K562 (cell line): ENCODE measurements around the gene LENG9. TPM values are rescaled to one million over a fixed set of nuclear protein-coding genes. Genes with fewer than 3 reads are reported as not detected.

Experiments
- ATAC-seq: fragments of 200-7000 bp; cut with Tn5 transposase; 3 replicates; pipeline ENCODE4 v1.9.1; 2020; ENCODE audit warnings: moderate library complexity
- BruUV-seq: library from RNA; stranded (reverse); fragments of 400-500 nt; replicated peaks from 2 replicates; lab custom pipeline; 2021; lab: Mats Ljungman, UMichigan
- CTCF ChIA-PET: fragments of 300-600 bp; formaldehyde crosslinking; extraction: SDS; loops from one replicate; lab custom pipeline; 2021; ENCODE audit warnings: low intra/inter-chr PET ratio; lab: Yijun Ruan, JAX
- POLR2A ChIA-PET: fragments of 300-600, 350-650 bp; sonication (Branson Sonifier 250); formaldehyde crosslinking; extraction: SDS; loops from one replicate; lab custom pipeline; 2021; ENCODE audit warnings: antibody characterized with exemption, inconsistent platforms; lab: Yijun Ruan, JAX
- DNase-seq, 4 experiments: peaks; one replicate each; pipeline versions ENCODE4 v3.0.0 to v3.0.0-alpha.2; 2011 to 2018; ENCODE audit warnings: low spot score in 3 of 4, mixed read lengths in 3 of 4; ENCODE audit errors: extremely low read depth in 1 of 4
- FAIRE-seq: peaks from 2 replicates; lab custom pipeline; 2011; peaks lifted over from hg19 to GRCh38; lab: Jason Lieb, UNC
- H2AFZ ChIP-seq: 2 replicates; pipeline ENCODE4 v1.6.0; 2011; ENCODE audit warnings: low read depth, low read length, control low read depth, inconsistent platforms
- H3K27ac ChIP-seq: fragments of 200-600 bp; 3 replicates; pipeline ENCODE4 v1.8.0; 2011; ENCODE audit warnings: low read depth, mild to moderate bottlenecking, control low read depth, inconsistent platforms, low read length, moderate library complexity, mixed read lengths; ENCODE audit errors: extremely low read depth
- H3K27me3 ChIP-seq, 2 experiments: fragments of 300-600 bp in 1 of 2; 2 replicates in 1 of 2; 3 replicates in 1 of 2; pipeline versions ENCODE4 v1.6.0 to v1.8.0; 2011; ENCODE audit warnings: inconsistent platforms in 2 of 2, low read length in 2 of 2, mild to moderate bottlenecking in 1 of 2, mixed read lengths in 1 of 2, moderate library complexity in 1 of 2; ENCODE audit not compliant: control insufficient read depth in 2 of 2, insufficient read depth in 2 of 2
- H3K36me3 ChIP-seq: fragments of 300-600 bp; 3 replicates; pipeline ENCODE4 v1.8.0; 2011; ENCODE audit warnings: mild to moderate bottlenecking, low read length, inconsistent platforms; ENCODE audit not compliant: control insufficient read depth, insufficient read depth
- H3K4me1 ChIP-seq, 2 experiments: fragments of 200-600 bp in 1 of 2; replicated peaks in 1 of 2; 2 replicates in 1 of 2; 3 replicates in 1 of 2; pipeline versions ENCODE4 v1.5.1 to v1.8.0; 2011; ENCODE audit warnings: inconsistent platforms in 2 of 2, low read length in 2 of 2, mild to moderate bottlenecking in 1 of 2, mixed read lengths in 1 of 2, moderate library complexity in 1 of 2; ENCODE audit not compliant: control insufficient read depth in 2 of 2, insufficient read depth in 2 of 2
- H3K4me2 ChIP-seq: 2 replicates; pipeline ENCODE4 v1.6.1; 2011; ENCODE audit warnings: low read length, control low read depth, inconsistent platforms, mixed read lengths; ENCODE audit not compliant: insufficient read depth
- H3K4me3 ChIP-seq: fragments of 200-600 bp; sonication (generic), shearing (Covaris generic); 2 replicates; pipeline ENCODE4 v1.5.1; 2016; ENCODE audit warnings: control low read depth, inconsistent platforms
- H3K79me2 ChIP-seq: fragments of 200-600 bp; 3 replicates; pipeline ENCODE4 v1.8.0; 2011; ENCODE audit warnings: low read length, inconsistent platforms; ENCODE audit not compliant: control insufficient read depth, insufficient read depth
- H3K9ac ChIP-seq, 2 experiments: 2 replicates each; pipeline versions ENCODE4 v1.6.0 to v1.6.1; 2011; ENCODE audit warnings: low read depth in 2 of 2, low read length in 2 of 2, control low read depth in 1 of 2, inconsistent platforms in 1 of 2, mild to moderate bottlenecking in 1 of 2, mixed read lengths in 1 of 2; ENCODE audit not compliant: insufficient read depth in 1 of 2
- H3K9me1 ChIP-seq: one replicate; pipeline ENCODE4 v1.6.0; 2011; ENCODE audit warnings: inconsistent platforms, mild to moderate bottlenecking, low read length, moderate library complexity; ENCODE audit not compliant: control insufficient read depth, insufficient read depth
- H3K9me3 ChIP-seq: replicated peaks from 2 replicates; pipeline ENCODE4 v1.5.1; 2011; ENCODE audit warnings: low read depth, low read length, inconsistent platforms; ENCODE audit not compliant: control insufficient read depth, insufficient read depth
- H4K20me1 ChIP-seq: replicated peaks from 2 replicates; pipeline ENCODE4 v1.6.1; 2011; ENCODE audit warnings: low read length, inconsistent platforms, mixed read lengths; ENCODE audit not compliant: control insufficient read depth, insufficient read depth
- KLF6 ChIP-seq: fragments of 250-450 bp; sonication (Bioruptor Pico); IDR thresholded peaks from 2 replicates; pipeline ENCODE4 v1.4.0; 2020; ENCODE audit warnings: mild to moderate bottlenecking, moderate library complexity, borderline replicate concordance
- MEF2D ChIP-seq: conservative IDR thresholded peaks from 2 replicates; pipeline ENCODE4 v1.6.1; 2016; ENCODE audit warnings: low read depth, missing genetic modification characterization, missing compliant biosample characterization
- NUFIP1 ChIP-seq: fragments of 450-650 bp; IDR thresholded peaks from 2 replicates; pipeline ENCODE4 v1.6.1; 2018; ENCODE audit not compliant: partially characterized antibody
- ZNF695 ChIP-seq: fragments of 450-650 bp; formaldehyde crosslinking; IDR thresholded peaks from 2 replicates; pipeline ENCODE4 v1.4.0; 2020; ENCODE audit warnings: mild to moderate bottlenecking, moderate library complexity
- WGBS: fragments of 100-300 bp; shearing (Covaris generic); methylation state at CpG from one replicate; pipeline ENCODE4 v1.1.6; 2016; ENCODE audit warnings: low coverage, mixed read lengths; ENCODE audit not compliant: insufficient coverage; ENCODE audit errors: missing lambda C conversion rate; 5-methylcytosine and 5-hydroxymethylcytosine counted together
- in situ Hi-C: fragments of 300-500 bp; cut with MboI; formaldehyde crosslinking; loops from 4 replicates; pipeline ENCODE4 v1.15.0; 2018; ENCODE audit warnings: inconsistent platforms, mixed read lengths
- intact Hi-C: fragments of 100-400 bp; cut with micrococcal nuclease; formaldehyde crosslinking; loops from 2 replicates; pipeline ENCODE4 v1.14.2; 2022
- polyA plus RNA-seq, 8 experiments: library from polyadenylated mRNA; depleted of rRNA in 4 of 8; stranded (reverse) in 5 of 8; unstranded in 3 of 8; fragments of >200 nt; fragmentation: Nextera tagmentation in 2 of 8; fragmentation: Illumina TruSeq in 1 of 8; extraction: Ambion mirVana in 2 of 8; extraction: Trizol in 1 of 8; gene quantifications; 2 replicates each; pipeline versions ENCODE4 v1.2.1 to v1.2.3, GENCODE V29; 2011 to 2014; ENCODE audit warnings: inconsistent platforms in 1 of 8, missing spikeins in 1 of 8
- total RNA-seq, 7 experiments: library from RNA; depleted of rRNA in 6 of 7; stranded (reverse); fragments of >200 nt in 6 of 7; fragmentation: Illumina TruSeq in 2 of 7; extraction: Trizol in 2 of 7; gene quantifications; 2 replicates each; pipeline versions ENCODE4 v1.2.1 to v1.2.3, GENCODE V29; 2011 to 2021; ENCODE audit warnings: low replicate concordance in 1 of 7
- TF ChIP-seq, protein P1 (sequence below), 2 experiments: fragments of 150-350 bp in 1 of 2; IDR thresholded peaks; 2 replicates each; pipeline ENCODE4 v1.6.1; 2012 to 2016; ENCODE audit warnings: low read depth in 2 of 2, low read length in 2 of 2, mild to moderate bottlenecking in 1 of 2, moderate library complexity in 1 of 2
- TF ChIP-seq, protein P2 (sequence below): sonication (generic); formaldehyde crosslinking; IDR thresholded peaks from 2 replicates; pipeline ENCODE4 v1.8.1; 2022; ENCODE audit warnings: missing genetic modification reagents
- TF ChIP-seq, protein P3 (sequence below): fragments of 200-800 bp; sonication (Bioruptor generic); IDR thresholded peaks from 2 replicates; pipeline ENCODE4 v1.6.1; 2016; ENCODE audit warnings: missing genetic modification characterization, missing compliant biosample characterization
- TF ChIP-seq, protein P4 (sequence below): fragments of 450-650 bp; formaldehyde crosslinking; IDR thresholded peaks from 2 replicates; pipeline ENCODE4 v1.4.0; 2020; ENCODE audit warnings: mild to moderate bottlenecking

LENG9 gene
- total and polyA plus RNA-seq, 9 of the 15 experiments (the other 6 are each of a cell fraction or from before 2014, with no cell fraction given) = 0.06 to 0.64 (median 0.33) TPM; not detected in 1

DNA sequence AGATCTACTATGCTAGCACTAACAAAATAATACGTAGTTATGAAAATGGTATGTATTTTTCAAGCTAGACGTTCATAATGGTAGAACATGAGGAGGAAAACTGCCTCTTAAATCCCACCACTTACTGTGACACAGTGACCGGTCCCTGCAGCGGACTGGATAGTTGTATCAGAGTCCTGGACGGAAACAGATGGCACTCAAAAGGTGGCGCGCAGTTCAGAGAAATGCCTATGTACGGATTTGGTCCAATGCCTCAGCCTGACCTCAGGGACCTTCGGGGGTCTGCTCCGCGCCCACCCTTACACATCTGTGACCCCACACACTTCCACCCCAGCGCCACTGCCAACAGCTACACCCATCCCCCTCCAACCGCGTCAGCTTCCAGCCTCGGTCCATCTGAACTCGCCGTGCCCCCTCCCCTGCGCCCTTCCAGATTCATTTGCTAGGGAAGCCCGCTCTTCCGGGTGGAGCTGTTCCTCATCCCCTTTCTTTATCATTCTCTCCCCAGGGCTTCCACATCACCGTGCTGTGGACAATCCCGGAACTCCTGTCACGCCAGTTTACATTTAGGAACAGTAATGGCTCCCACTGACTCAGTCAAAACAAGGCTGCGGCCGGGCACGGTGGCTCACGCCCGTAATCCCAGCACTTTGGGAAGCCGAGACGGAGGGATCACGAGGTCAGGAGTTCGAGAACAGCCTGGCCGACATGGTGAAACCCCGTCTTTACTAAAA lies 15.4 kb downstream of the LENG9 start:
- FAIRE-seq = peak; percentile 80
- TF ChIP-seq ZNF695 (CRISPR knock-in tag) (no peak), KLF6 (CRISPR knock-in tag) (no peak), NUFIP1 (no peak), MEF2D (tag) (no peak)
- TF ChIP-seq, protein P1, sequence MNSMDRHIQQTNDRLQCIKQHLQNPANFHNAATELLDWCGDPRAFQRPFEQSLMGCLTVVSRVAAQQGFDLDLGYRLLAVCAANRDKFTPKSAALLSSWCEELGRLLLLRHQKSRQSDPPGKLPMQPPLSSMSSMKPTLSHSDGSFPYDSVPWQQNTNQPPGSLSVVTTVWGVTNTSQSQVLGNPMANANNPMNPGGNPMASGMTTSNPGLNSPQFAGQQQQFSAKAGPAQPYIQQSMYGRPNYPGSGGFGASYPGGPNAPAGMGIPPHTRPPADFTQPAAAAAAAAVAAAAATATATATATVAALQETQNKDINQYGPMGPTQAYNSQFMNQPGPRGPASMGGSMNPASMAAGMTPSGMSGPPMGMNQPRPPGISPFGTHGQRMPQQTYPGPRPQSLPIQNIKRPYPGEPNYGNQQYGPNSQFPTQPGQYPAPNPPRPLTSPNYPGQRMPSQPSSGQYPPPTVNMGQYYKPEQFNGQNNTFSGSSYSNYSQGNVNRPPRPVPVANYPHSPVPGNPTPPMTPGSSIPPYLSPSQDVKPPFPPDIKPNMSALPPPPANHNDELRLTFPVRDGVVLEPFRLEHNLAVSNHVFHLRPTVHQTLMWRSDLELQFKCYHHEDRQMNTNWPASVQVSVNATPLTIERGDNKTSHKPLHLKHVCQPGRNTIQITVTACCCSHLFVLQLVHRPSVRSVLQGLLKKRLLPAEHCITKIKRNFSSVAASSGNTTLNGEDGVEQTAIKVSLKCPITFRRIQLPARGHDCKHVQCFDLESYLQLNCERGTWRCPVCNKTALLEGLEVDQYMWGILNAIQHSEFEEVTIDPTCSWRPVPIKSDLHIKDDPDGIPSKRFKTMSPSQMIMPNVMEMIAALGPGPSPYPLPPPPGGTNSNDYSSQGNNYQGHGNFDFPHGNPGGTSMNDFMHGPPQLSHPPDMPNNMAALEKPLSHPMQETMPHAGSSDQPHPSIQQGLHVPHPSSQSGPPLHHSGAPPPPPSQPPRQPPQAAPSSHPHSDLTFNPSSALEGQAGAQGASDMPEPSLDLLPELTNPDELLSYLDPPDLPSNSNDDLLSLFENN (IDR thresholded peaks at IDR 0.05; ENCODE audit: low read depth in 2 of 2, low read length in 2 of 2) = no peak
- TF ChIP-seq, protein P2, sequence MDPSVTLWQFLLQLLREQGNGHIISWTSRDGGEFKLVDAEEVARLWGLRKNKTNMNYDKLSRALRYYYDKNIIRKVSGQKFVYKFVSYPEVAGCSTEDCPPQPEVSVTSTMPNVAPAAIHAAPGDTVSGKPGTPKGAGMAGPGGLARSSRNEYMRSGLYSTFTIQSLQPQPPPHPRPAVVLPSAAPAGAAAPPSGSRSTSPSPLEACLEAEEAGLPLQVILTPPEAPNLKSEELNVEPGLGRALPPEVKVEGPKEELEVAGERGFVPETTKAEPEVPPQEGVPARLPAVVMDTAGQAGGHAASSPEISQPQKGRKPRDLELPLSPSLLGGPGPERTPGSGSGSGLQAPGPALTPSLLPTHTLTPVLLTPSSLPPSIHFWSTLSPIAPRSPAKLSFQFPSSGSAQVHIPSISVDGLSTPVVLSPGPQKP = no peak
- TF ChIP-seq, protein P3, sequence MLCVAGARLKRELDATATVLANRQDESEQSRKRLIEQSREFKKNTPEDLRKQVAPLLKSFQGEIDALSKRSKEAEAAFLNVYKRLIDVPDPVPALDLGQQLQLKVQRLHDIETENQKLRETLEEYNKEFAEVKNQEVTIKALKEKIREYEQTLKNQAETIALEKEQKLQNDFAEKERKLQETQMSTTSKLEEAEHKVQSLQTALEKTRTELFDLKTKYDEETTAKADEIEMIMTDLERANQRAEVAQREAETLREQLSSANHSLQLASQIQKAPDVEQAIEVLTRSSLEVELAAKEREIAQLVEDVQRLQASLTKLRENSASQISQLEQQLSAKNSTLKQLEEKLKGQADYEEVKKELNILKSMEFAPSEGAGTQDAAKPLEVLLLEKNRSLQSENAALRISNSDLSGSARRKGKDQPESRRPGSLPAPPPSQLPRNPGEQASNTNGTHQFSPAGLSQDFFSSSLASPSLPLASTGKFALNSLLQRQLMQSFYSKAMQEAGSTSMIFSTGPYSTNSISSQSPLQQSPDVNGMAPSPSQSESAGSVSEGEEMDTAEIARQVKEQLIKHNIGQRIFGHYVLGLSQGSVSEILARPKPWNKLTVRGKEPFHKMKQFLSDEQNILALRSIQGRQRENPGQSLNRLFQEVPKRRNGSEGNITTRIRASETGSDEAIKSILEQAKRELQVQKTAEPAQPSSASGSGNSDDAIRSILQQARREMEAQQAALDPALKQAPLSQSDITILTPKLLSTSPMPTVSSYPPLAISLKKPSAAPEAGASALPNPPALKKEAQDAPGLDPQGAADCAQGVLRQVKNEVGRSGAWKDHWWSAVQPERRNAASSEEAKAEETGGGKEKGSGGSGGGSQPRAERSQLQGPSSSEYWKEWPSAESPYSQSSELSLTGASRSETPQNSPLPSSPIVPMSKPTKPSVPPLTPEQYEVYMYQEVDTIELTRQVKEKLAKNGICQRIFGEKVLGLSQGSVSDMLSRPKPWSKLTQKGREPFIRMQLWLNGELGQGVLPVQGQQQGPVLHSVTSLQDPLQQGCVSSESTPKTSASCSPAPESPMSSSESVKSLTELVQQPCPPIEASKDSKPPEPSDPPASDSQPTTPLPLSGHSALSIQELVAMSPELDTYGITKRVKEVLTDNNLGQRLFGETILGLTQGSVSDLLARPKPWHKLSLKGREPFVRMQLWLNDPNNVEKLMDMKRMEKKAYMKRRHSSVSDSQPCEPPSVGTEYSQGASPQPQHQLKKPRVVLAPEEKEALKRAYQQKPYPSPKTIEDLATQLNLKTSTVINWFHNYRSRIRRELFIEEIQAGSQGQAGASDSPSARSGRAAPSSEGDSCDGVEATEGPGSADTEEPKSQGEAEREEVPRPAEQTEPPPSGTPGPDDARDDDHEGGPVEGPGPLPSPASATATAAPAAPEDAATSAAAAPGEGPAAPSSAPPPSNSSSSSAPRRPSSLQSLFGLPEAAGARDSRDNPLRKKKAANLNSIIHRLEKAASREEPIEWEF (CRISPR knock-in tag) = no peak
- TF ChIP-seq, protein P4, sequence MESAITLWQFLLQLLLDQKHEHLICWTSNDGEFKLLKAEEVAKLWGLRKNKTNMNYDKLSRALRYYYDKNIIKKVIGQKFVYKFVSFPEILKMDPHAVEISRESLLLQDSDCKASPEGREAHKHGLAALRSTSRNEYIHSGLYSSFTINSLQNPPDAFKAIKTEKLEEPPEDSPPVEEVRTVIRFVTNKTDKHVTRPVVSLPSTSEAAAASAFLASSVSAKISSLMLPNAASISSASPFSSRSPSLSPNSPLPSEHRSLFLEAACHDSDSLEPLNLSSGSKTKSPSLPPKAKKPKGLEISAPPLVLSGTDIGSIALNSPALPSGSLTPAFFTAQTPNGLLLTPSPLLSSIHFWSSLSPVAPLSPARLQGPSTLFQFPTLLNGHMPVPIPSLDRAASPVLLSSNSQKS (CRISPR knock-in tag) = no peak

More for the DNA sequence above, 15.4 kb downstream of the LENG9 start:
- ChIA-PET POLR2A (interaction anchor here (0.6 to 3.3 kb wide), 14 partner anchors 8 to 512 kb away, joined by 3 to 16 read pairs (median 6); partner anchors contain the start of gene LENG9), CTCF (no interaction called here)
- Histone ChIP-seq H3K36me3 (peaks cover 55% of the 10 kb centered on the region), H3K4me2 (peak overlapping the region; percentile 88), H3K9ac (peak overlapping the region; percentile 93 to 100), H3K4me3 (peak overlapping the region; percentile 72), H3K9me1 (peaks cover 10% of the 10 kb centered on the region), H3K79me2 (peaks cover 70% of the 10 kb centered on the region), H3K27me3 (no peaks in the 10 kb centered on the region), H4K20me1 (peaks cover 23% of the 10 kb centered on the region), H3K9me3 (no peaks in the 10 kb centered on the region), H2AFZ (peak overlapping the region; percentile 98), H3K27ac (peak overlapping the region; percentile 97), H3K4me1 (peaks cover 19 to 34% of the 10 kb centered on the region in 2 experiments; a peak in 4 of 5 replicates)
- DNase-seq = peak; percentile 59 to 70 (median 68)
- in situ Hi-C loops (no loop called here), intact Hi-C loops (no loop called here)
- 1% methylated on average over 34 of the region's 34 CpGs for WGBS
- TSS peak; percentile 66 for BruUV-seq
- peak; percentile 60 for ATAC-seq
